GM21786 (cell line): ENCODE results near the gene FTSJ1.
A peak's percentile ranks its signal among the peaks of the same experiment; 100 is the strongest.
"Not testable (repeated sequence)": the region's sequence is repeated elsewhere in the genome, so short reads cannot be mapped to it uniquely, and the experiment has no call there.

ENCODE experiments used
- ATAC-seq: cut with Tn5 transposase; IDR thresholded peaks from one replicate; pipeline ENCODE4 v1.9.1; 2021; ENCODE audit not compliant: unreplicated experiment

Gene FTSJ1

DNA sequence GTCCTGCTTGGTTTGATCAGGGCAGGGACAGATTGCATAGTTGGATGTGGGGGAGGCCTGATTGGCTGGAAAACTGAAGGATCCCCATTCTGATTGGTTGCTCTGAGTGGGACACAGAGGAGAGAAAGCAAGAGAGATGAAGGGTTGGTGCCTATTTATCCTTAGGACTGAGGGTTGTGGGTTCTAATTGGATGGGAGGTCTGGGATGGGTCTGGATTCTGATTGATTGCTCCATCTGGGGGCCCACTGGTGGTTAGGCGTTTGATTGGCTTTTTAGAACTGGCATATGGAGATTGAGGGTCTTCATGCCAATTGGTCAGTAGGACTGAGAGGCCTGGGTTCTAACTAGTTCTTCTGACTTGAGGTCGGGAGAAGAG is 45.0 kb downstream of the FTSJ1 start:
- ATAC-seq: no peak

DNA sequence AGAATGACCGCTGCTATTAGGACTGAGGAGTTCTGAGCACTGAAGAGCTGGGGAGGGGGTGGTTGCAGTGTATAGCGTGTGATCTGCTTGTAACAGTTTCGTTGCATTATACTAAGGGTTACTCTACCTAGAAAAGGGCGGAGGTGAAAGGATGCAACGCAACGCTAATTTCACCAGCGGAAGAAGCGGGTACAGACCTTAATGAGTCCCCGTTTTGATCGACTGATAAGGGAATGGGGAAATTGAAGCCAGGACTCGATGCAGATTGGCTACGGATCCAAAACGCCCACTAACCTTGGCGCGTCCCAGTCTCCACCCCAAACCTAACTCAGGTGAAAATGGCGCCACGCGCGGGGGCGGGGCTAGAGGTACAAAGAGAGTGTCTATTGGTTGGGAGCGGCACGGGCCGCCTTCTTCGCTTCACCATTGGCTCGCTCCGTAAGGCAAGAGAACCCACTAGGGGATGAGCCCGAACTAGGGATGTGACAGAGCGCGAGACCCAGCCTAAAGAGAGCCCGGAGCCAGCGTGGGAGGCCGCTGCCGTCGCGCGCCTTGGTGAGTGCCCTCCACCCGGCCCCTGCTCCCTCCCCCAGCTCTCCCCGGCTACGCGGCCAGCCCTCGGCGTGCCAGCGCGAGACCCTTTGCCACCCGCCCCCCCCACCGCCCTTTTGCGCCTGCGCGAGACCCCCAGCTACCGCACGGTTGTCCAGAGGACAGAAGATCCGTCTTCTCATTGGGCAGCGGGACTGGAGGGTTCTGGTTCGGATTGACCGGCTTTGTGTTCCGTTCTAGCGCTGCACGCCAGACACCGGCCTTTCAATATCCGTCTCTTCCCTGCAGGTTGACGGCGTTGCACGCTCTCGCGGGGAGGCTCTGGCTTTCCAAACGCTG is 45.6 kb downstream of the FTSJ1 start, which contains the start of gene EBP:
TSS of gene EBP (plus strand) at position 456 of the 891 bp plus-strand sequence. CDS start 1,964 bp downstream, outside the sequence.
- ATAC-seq: peak; percentile 96

DNA sequence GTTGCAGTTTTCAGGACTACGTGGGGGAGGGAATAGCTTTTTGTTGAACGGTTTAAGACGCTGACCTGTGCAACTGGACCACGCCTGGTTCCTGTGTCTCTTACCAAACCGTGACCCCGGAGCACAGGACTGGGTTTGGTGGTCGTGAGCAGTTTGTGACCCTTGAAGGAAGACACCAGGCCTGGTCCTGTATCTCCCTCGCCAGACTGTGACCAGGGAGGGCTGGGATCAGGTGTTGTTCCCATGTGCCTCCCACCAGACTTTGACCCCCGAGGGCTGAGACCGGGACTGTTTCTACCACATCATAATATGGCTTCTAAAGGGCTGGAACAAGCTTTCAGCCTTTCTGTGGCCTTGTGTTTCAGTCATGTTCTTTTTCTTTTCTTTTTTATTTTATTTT is 46.3 kb downstream of the FTSJ1 start:
- ATAC-seq: no peak

DNA sequence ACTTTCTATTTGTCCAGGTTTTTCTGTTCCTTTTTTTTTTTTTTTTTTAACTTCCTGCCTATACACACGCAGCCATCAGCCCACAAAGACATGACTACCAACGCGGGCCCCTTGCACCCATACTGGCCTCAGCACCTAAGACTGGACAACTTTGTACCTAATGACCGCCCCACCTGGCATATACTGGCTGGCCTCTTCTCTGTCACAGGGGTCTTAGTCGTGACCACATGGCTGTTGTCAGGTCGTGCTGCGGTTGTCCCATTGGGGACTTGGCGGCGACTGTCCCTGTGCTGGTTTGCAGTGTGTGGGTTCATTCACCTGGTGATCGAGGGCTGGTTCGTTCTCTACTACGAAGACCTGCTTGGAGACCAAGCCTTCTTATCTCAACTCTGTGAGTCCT is 47.7 kb downstream of the FTSJ1 start:
- ATAC-seq: no peak

DNA sequence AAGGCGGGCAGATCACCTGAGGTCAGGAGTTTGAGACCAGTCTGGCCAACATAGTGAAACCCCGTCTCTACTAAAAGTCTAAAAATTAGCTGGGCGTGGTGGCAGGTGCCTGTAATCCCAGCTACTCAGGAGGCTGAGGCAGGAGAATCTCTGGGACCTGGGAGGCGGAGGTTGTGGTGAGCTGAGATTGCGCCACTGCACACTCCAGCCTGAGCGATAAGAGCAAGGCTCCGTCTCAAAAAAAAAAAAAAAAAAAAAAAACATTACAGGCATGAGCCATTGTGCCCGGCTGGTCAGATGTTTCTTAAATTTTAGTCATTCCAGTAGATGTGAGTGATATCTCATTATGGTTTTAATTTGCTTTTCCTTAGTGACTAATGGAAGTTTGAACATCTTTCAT is 49.9 kb downstream of the FTSJ1 start:
- not testable (repeated sequence) for ATAC-seq

DNA sequence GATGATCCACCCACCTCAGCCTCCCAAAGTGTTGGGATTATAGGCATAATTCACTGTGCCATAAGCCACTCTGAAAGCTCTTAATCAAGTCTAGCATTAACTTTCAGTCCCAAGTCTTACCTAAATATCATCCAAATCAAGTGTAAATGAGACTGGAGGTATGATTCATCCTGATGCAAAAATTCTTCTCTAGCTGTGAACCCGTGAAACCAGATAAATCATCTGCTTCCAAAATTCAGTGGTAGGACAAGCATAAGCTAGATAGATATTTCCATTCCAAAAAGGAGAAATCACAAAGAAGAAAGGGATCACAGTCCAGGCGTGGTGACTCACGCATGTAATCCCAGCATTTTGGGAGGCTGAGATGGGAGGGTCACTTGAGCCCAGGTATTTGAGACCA is 54.7 kb downstream of the FTSJ1 start:
- no peak for ATAC-seq

DNA sequence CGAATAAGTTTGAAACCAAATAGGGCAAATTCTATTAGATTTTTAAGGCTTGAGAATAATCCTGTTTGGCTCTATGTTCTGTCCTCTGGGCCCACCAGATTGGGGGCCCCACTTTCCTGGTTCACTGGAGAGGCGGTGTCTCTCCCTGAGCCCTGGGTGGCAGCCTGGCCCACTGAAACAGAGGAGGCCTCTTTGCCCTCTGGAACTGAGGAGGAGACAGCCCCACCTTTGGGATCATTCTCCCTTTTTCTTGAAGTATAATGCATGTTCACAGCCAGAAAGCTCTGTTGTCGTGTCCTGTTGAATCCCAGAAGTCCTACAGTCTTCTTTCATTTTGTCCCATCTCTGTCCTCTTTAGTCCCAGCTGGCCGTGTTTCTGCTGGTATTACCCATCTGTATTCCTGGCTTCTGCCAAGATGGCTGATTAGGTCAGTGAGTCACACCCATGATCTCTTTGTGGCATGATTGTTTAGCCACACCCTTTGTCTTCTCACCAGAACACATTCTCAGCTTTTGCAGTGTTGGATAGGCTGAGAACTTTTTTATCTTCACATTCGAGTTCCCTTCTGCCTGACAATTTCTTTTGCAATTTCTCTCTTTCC is 55.5 kb downstream of the FTSJ1 start:
- no peak for ATAC-seq

DNA sequence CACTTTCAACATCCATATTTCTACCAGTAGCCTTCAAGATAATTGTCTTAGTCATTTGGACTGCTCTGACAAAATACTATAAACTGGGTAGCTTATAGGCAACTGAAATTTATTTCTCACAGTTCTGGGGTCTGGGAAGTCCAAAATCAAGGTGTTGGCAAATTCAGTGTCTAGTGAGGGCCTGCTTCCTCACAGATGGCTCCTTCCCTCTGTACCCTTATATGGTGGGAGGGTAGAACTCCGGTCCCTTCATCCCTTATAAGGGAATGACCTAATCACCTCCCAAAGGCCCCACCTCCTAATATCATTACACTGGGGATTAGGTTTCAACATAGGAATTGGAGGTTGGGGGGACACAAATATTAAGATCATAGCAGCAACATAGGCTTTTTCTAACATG is 56.2 kb downstream of the FTSJ1 start:
- no peak for ATAC-seq

DNA sequence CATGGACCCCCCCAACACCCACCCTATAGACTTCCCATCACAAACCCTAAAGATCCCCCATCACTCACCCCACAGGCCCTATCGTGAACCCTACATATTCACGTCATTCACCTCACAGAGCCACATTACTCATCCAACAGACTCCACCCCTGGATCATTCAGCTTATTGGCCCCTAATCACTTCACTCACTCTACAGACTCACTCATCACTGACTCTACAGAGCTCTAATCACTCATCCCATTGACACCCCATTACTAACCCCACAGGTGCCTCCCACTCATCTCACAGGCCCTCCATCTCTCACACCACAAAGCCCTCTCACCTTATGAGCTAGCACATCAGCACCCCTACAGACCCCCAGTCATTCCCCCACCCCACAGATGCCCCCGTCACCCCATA is 57.2 kb downstream of the FTSJ1 start:
- no peak for ATAC-seq
